K562 (cell line): ENCODE measurements around the gene KCNT1. TPM values are rescaled to one million over a fixed set of nuclear protein-coding genes. Genes with fewer than 3 reads are reported as not detected.

Experiments used
- CEBPB ChIP-seq: fragments of 450-650 bp; IDR thresholded peaks from 2 replicates; pipeline ENCODE4 v1.6.1; 2016; ENCODE audit warnings: missing genetic modification characterization, missing compliant biosample characterization
- ELK1 ChIP-seq: sonication (generic); formaldehyde crosslinking; IDR thresholded peaks from 2 replicates; pipeline ENCODE4 v1.8.1; 2022; ENCODE audit warnings: missing genetic modification reagents
- ETV1 ChIP-seq: fragments of 450-650 bp; conservative IDR thresholded peaks from 2 replicates; pipeline ENCODE4 v1.6.1; 2016; ENCODE audit warnings: missing genetic modification characterization, control low read depth, low read depth, missing compliant biosample characterization
- FOXP1 ChIP-seq: sonication (generic); formaldehyde crosslinking; IDR thresholded peaks from 2 replicates; pipeline ENCODE4 v1.8.0; 2022; ENCODE audit warnings: mild to moderate bottlenecking, missing genetic modification reagents
- GATAD2B ChIP-seq: fragments of 450-650 bp; IDR thresholded peaks from 2 replicates; pipeline ENCODE4 v1.6.1; 2017; ENCODE audit warnings: mild to moderate bottlenecking, borderline replicate concordance
- NFE2 ChIP-seq: IDR thresholded peaks from 2 replicates; pipeline ENCODE4 v1.6.1; 2014; ENCODE audit warnings: antibody characterized with exemption, low read depth
- RREB1 ChIP-seq: fragments of 250-450 bp; sonication (Bioruptor Pico); IDR thresholded peaks from 2 replicates; pipeline ENCODE4 v1.4.0; 2020
- SMARCB1 ChIP-seq: IDR thresholded peaks from 2 replicates; pipeline ENCODE4 v1.6.1; 2011; ENCODE audit warnings: improper control_type of control experiment, low read depth; ENCODE audit not compliant: insufficient read length
- ZNF583 ChIP-seq: fragments of 250-450 bp; sonication (Bioruptor Pico); IDR thresholded peaks from 2 replicates; pipeline ENCODE4 v1.4.0; 2020
- ZNF586 ChIP-seq: fragments of 450-650 bp; formaldehyde crosslinking; conservative IDR thresholded peaks from 2 replicates; pipeline ENCODE4 v1.4.0; 2020; ENCODE audit warnings: mild to moderate bottlenecking, moderate library complexity
- polyA plus RNA-seq, 8 experiments: library from polyadenylated mRNA; depleted of rRNA in 4 of 8; stranded (reverse) in 5 of 8; unstranded in 3 of 8; fragments of >200 nt; fragmentation: Nextera tagmentation in 2 of 8; fragmentation: Illumina TruSeq in 1 of 8; extraction: Ambion mirVana in 2 of 8; extraction: Trizol in 1 of 8; gene quantifications; 2 replicates each; pipeline versions ENCODE4 v1.2.1 to v1.2.3, GENCODE V29; 2011 to 2014; ENCODE audit warnings: inconsistent platforms in 1 of 8, missing spikeins in 1 of 8
- total RNA-seq, 7 experiments: library from RNA; depleted of rRNA in 6 of 7; stranded (reverse); fragments of >200 nt in 6 of 7; fragmentation: Illumina TruSeq in 2 of 7; extraction: Trizol in 2 of 7; gene quantifications; 2 replicates each; pipeline versions ENCODE4 v1.2.1 to v1.2.3, GENCODE V29; 2011 to 2021; ENCODE audit warnings: low replicate concordance in 1 of 7

The KCNT1 gene
- total and polyA plus RNA-seq, 9 of the 15 experiments (the other 6 are each of a cell fraction or from before 2014, with no cell fraction given): 0.05 TPM; not detected in 8

GRCh38 chr9:135669616-135670285, 32.2 kb upstream of the KCNT1 start (continued):
- TF ChIP-seq RREB1 (CRISPR knock-in tag) (no peak), FOXP1 (CRISPR knock-in tag) (no peak), ZNF586 (no peak), ZNF583 (CRISPR knock-in tag) (no peak), GATAD2B (no peak), NFE2 (no peak), CEBPB (tag) (no peak), SMARCB1 (no peak), ELK1 (CRISPR knock-in tag) (no peak), ETV1 (tag) (no peak)
